HG03135 (cell line): ENCODE measurements around the gene ANKS3.

Experiments
- ATAC-seq: cut with Tn5 transposase; IDR thresholded peaks from one replicate; pipeline ENCODE4 v1.9.1; 2021; ENCODE audit warnings: mild to moderate bottlenecking, moderate library complexity; ENCODE audit not compliant: unreplicated experiment

The ANKS3 gene

DNA sequence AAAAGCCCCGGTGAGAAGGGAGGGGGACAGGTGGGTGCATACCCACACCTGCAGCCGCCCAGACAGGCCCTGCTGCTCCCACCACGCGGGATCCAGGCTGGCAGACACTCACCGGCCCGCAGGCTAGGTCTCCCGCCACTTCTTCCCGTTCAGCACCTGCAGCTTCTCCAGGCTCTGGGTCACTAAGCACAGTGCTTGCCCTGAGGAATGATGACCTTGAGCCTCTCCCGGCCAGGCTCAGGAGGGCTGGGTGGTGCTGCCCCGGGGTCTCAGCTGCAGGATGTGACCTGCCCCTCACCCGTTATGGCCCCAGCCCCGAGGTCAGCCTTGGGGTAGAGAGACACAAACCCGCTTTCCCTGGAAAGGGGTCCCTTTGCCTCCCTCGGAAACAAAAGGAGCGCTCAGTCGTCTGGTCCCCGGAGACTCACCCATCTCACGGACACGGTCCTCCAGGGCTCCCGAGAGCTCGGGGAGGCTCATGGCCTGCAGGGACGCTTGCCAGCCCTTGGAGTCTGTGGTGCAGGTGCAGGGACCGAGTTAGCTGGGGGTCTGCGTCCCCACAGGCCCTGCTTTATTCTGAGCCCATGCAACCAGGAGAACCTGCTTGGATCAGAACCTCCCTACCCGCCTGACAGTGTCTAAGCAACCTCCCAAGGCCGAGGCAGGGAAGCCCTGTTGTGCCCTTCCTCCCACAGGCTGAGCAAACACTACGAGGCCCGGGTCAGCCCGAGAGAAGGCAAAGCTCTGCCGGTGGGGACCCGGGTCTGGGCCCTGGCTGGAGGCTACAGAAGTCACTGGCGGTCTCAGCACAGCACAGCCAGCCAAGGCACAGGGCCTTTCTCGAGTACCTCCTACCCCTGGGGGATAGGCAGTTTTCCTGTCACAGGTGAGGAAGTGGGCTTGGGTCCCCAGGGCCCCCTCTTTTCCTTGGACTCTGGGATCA lies 36.9 kb downstream of the ANKS3 start:
- ATAC-seq: no peak

DNA sequence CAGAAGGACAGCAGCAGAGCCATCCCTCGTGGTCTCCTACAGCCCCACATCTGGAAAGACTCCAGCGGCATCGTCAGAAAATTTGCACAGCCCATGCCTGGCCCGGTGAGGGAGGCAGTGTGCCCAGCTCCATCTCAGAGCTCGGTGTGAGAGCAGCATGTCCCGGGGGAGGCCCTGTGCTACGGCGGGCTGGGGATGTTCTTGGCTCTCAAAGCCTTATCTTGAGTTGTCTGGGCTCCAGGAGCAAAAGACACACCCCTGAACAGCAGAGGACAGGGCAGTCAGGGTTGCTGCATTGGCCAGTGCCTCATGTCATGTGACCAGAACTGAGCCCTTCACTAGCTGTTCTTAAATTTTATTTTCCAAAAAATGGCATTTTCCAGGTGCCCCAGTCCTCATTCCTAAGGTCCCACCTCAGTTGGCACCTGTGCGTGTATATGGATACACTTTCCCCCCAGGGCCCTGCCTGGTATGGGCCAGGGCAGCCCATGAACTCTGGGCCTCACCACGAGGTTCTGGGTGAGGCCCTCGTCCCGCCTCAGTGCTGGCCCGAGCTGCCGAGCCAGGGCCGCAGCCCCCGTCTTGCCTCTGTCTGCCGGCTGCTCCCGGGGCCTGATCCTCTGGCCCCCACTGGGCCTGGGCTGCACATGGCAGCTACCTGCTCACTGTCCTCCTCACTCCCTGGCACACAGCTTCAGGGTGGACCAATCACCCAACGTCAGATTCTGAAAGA lies 37.7 kb downstream of the ANKS3 start:
- no peak for ATAC-seq

DNA sequence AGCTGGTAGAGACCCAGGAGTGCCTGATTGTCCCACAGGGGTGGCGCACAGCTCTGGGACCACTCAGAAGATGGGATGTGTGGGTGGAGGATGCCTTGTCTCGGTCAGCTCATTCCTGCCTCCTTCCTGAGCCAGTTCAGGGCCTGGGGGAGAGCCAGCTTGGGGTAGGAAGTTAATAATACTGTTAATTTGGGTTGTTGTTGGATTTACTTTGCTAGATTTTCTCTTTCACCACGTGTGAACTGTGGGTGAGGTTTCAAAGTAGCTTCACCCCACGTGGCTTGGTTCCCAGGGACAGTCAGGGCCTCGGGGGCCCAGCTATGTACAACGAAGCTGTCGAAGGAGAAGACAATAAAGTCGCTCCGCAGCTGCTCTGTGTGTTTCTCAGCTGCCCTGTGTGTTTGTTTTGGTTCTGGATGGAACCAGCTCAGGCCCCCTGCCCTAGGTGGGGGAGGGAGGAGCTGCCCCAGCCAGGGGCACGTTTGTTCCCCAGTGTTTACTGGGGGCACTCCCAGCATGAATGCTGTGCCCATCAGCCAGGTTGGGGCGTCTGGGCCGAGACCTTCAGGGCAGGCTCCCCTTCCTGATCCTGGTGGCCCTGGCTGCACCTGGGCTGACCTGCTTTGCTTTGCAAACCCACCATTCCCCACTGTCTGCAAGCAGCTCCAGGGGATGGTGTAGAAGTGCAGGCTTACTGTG lies 38.4 kb downstream of the ANKS3 start:
- ATAC-seq: no peak

DNA sequence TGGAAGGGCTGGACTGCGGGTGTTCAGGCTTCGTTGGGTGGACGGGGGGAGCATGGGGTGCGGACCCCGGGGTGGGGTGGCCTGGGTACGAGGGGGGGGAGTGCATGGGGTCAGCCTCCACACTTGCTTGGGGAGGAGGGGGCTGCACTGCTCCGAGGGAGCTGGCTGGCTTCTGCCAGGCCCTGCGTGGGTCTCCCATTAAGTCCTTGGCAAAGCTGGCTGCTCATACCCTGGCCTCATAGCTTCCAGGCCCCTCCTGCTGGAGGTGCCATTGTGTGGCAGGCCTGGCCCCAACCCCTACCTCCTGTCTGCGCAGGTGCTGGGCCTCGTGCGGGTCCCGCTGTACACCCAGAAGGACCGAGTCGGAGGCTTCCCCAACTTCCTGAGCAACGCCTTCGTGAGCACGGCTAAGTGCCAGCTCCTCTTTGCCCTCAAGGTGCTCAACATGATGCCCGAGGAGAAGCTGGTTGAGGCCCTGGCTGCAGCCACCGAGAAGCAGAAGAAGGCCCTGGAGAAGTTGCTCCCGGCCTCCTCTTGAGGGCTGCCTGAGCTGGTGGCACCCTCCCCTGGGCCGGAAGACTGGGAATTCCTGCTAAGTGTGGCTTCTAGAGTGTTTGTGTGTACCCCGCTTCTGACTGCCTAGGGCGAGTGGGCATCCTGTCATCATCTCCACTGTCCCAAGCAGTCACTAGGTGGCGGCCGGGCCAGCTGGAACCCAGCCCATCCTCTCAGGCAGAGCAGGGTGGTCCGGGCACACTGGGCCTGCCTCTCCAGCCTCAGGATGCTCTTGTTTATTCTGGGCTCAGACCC lies 39.2 kb downstream of the ANKS3 start:
- no peak for ATAC-seq

DNA sequence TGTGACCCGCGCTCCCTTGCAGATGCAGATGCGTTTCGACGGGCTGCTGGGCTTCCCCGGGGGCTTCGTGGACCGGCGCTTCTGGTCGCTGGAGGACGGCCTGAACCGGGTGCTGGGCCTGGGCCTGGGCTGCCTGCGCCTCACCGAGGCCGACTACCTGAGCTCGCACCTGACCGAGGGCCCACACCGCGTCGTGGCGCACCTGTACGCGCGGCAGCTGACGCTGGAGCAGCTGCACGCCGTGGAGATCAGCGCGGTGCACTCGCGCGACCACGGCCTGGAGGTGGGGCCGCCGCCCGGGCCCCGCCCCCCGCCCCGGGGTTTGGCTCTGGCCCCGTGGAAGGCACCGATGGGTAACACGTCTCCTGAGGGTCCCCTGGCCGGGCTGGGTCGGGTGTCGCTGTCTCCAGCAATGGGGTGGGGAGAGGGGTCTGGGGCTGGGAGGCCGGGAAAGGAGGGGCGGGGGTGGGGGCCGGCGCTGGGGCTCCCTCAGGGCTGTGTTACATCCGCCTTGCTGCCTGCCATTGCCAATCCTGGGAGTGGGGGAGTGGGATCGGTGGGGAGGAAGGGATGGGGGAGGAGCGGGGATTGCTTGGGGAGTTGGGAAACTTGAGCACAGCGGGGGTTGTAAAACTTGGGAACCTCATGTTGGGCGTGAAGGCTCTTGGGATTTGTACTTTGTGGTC lies 40.0 kb downstream of the ANKS3 start:
- ATAC-seq: peak; percentile 4

DNA sequence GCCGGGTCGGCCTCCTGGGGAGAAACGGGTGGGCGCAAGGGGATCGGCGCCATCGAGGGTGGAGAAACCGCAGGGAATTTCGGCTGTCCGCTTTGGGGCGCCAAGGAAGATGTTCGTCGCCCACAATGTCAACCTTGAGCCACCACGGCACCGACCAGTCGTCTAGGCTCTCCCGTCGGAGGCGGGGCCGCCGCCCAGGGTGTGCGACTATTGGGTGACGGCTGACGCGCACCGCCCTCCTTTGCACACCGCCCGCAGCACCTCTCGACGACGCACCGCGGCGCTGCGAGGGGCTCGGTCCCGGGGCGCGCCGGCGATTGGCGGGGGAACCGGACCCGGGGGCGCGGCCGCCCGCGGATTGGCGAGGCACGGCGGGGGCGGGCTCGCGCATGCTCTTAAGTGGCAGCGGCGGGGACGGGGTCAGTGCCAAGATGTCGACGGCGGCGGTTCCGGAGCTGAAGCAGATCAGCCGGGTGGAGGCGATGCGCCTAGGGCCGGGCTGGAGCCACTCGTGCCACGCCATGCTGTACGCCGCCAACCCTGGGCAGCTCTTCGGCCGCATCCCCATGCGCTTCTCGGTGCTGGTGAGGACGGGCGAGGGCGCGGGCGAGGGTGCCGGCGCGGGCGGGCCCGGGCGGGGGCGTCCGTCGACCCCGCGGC lies 40.6 kb downstream of the ANKS3 start, which contains the start of gene NUDT16L1:
NUDT16L1 (plus strand) TSS at position 267 of the 660 bp plus-strand sequence; CDS start at position 432, 165 bp downstream.
- ATAC-seq: peak; percentile 94

DNA sequence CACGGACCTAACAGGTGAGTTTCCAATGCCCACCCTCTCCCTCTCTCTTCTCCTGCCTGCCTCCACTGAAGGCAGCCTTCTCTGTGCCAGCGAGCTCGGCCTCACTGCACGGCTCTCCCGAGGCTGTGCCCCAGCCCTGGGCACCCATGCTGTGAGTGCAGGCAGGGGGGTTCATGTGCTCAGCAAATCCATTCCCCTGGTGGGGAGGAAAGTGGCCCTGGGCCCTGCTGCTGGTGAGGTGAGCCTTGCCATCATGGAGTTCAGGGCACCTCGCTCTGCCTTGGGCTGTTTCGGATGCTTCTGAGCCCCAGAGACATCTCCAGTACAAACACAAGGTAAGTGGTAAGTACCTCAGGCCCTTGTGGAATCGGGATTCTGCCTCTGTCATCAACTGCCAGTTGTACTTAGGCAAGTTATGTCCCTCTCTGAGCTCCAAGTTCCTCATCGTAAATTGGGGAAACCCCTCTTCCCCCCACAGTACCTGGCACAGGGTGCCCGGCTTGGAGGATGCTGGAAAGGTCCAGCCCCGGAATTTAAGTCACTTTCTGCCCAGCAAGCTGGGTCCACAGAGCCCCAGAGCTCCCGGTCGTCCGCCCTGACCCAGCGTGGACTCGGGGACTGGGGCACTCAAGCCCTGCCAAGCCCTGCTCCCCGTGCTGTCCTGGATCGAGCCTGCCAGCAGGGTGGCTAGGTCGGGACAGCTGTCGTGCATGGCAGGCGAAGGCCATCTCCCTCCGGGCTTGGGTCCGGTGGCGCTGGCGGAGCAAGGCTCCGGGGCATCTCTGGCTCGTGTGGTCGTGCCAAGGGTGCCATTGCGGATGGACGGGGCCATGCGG lies 41.4 kb downstream of the ANKS3 start:
- peak; percentile 17 for ATAC-seq

DNA sequence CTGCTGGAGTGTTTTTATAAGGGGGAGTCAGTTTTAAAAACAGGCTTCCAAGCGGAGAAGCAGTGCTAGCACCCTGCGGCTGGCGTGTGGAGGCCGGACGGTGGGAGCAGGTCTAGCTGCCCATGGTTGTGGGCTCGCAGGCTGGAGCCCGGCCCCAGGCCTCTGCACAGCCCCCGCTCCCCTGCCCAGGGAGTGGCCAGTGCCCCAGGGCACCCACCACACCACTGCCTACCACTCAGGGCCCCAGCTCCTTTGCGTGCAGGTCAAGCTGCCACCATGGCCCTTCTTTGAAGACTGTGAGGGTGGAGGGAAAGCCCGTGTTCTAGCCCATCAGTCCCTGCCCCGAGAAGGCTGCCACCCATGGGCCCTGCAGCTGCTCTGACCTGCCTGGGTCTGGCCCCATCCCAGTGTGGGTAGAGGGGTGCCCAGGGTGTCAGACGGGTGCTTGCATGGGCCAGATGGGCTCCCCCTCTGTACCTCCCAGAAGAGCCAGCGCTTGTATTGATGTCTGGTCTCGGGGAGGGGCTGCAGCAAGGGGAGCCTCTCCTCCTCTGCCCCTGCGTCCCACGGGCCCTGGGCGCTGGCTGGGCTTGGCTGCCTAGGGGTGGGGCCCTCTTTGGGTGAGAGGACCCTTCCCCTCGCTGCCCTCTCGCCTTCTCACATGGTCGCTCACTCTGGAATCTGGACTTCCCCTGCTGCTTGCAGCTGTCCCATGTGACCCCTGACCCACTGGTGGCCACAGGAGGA lies 42.2 kb downstream of the ANKS3 start:
- no peak for ATAC-seq

DNA sequence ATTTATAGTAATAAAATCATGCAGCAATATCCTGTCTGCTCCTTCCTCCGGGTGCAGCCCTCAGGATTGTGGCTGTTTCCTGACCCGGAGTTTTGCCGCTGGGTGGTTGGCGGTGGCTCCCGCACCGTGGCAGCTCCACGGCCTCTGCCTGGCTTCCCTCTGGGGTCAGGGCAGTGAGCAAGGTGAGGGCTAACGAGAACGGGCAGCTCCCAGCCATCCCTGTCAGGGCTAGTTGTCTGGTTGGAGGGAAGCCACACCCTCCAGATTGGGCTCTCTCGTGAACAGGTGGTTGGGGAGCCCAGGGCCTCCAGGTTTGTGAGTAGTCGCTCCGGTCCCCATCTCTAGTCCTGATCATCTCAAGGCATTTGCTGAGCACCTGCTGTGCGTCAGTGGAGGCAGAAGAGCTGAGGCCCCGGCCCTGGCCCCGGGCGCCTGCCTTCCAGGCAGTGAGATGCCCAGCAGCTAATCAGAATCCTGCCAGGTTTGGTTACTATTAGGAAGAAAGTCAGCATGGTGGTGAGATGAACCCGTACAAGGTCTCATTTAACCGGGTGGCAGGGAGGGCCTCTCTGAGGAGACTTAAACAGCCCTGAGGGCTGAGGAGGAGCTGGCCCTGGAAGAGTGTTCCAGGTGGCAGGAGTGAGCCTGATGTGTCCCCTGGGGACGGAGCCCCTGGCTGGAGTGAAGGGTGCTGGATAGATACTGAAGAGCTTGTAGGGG lies 43.0 kb downstream of the ANKS3 start:
- no peak for ATAC-seq

DNA sequence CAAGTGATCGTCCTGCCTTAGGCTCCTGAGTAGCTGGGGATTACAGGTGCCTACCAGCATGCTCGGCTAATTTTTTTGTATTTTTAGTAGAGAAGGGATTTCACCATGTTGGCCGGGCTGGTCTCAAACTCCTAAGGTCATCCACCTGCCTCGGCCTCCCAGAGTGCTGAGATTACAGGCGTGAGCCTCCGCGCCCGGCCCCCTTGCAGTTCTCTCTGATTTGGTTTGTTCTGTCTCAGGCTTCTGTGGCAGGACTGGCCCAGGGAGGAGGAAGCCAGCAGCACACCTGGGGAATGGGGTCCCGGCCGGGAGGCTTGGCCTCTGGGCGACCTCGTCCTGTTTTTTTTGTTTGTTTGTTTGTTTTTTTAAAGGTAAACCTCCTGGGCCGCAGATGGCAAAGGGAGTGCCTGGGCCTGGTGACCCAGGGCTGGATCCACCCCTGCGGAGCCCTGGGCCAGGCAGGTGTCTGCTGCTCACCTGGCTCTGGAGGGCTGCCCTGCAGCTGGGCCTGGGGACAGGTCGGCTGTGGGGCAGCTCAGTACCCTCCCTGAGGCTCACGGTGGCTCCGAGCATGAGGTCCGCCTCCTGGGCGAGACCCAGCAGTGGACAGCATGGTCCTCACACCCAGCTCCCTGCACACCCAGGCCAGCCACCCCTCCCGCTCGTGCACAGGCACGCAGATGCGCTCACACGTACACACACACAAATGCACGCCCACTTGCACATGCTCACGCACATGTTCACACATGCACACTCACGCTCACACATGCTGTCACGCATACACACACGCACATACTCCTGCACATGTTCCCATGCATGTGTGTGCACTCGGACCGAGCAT lies 44.0 kb downstream of the ANKS3 start:
- ATAC-seq: no peak

DNA sequence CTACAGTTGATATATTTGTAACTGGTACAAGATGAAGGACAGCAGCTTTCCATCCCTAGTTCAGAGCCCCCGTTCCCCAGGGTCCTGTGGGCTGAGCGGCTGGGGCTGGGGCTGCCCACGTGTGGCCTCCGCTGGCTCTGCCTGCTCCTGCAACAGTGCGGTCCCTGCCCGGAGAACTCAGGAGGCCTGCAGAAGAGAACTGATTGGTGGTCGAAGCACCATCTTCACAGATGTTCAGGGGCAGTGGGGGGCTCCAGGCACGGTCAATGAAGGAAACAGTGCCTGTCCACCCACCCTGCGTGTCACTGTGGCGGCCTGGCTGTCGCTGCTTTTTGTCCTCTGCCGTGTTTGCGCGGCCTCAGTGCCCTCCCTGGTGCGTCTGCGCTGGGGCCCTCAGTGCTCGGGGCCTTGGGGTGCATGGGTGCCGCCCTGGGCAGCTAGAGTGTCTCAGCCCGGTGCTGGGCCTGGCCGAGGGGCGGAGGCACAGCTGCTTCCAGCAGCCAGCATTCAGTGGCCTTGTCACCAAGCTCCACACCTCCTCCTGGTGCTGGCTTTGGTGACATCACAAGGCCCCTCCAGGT lies 44.9 kb downstream of the ANKS3 start:
- ATAC-seq: no peak

DNA sequence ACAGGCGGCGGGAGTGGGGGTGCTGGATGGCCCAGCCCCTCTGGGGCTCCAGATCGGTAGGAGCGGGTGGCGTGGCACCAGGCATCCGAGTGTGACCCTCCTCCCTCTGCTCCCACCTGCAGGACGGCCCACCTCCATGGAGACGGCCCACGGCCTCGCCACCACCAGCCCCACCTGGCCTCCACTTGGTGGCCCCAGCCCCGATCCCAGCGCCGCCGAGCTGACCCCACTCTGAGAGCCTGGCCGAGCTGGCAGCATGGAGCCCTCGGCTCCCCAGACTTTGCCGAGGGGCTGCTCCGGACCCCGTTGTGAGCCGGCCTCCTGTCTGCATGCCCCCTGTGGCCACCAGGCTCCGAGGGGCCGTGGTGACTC lies 45.4 kb downstream of the ANKS3 start:
- ATAC-seq: no peak

DNA sequence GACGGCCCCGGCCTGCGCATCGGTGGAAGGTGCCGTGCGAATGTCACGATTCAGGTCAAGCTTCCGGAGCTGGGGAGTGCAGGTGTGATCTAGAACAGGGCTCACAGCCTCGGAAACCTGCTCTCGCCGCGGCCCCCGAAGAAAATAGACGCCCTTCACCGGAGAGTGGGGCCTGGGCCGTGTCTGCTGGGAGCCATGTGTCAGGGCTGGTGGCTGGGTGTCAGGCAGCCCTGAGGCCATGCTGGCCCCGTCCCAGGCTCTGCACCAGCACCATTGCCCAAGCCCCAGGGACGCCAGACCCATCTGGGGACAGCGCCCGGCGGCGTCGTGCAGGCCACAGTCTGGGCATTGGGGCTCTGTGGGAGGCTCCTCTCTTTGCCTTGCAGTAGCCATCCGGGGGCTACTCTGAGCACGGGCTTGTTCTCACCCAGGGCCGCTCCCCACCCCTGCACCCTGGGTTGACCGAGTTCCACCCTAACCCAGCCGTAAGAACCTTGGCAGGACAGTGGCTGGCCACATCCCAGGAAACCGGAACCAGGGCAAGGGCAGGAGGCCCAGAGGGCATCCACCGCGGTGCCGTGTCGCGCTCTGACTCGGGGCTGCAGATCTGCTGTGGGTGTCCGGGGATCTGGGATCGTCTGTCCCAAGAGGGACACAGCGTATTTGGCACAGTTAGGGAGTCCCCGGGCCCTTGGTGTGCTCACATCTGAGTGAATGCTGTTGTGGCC lies 46.0 kb downstream of the ANKS3 start:
- ATAC-seq: no peak

DNA sequence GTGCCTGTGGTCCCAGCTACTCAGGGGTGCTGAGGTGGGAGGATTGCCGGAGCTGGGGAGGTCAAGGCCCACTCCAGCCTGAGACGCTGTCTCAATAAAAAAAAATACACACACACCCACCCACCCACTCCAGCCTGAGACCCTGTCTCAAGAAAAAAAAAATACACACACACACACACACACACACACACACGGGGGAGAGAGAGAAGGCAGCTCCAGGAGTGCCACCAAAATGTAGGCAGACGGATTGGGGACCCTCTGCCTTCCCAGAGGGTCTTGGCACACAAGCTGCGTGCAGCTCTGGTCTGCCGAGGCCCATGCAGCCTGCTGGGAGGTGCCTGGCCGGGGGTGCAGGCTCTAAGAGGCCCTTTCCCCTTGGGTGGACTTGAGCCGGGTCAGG lies 46.7 kb downstream of the ANKS3 start:
- ATAC-seq: no peak

DNA sequence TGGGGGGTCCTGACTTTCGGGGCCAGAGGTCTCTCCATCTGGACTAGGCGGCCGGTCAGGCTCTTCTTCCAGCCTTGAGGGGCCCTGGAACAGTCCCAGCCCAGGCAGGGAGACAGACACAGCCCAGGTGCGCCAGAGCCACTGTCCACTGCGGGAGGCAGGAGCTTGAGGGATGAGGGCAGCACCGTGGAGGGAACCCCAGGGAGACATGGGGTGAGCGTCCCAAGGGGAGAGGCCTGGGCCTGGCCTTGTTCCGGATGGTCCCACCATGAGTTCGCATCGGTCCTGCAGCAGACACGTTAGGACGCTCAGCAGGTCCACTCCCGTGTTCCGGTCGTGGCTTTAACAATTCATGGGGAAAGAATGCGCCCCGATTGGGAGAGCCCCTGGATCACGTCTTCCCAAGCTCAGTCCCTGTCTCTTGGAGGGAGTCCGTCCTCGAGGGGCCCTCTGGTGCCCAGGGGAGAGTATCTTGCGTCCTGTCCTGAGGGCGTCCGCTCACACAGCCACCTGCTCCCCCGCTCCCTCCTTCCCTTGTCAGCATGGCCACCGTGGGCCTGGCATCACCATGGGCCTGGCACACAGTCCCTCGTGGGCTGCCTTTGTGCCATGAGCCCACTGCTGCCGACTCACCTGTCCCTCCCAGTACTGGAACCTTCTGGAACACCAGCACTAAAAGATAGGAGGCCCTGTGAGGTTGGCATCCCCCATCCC lies 47.4 kb downstream of the ANKS3 start:
- no peak for ATAC-seq
